Measurements from ENCODE around the gene NRP1. TPM values are rescaled to one million over a fixed set of nuclear protein-coding genes. Genes with fewer than 3 reads are reported as not detected.

NRP1 gene
- total RNA-seq, 4 donors from 2014 or later: 45.7 to 90.0 (median 57.7) TPM

GRCh38 chr10:33240258-33240657, 94.2 kb downstream of the NRP1 start:
- peak overlapping the region in 1 of 4 donors; percentile 5 for H3K27ac ChIP-seq
- H3K27me3 ChIP-seq: no peaks in the 10 kb centered on the region
- no peak overlapping the region for H3K4me3 ChIP-seq
- WGBS, 2 donors: 71 to 87% methylated on average over 2 of the region's 2 CpGs
- H3K36me3 ChIP-seq: no peaks in the 10 kb centered on the region
- no peaks in the 10 kb centered on the region for H3K9me3 ChIP-seq
- peaks cover 0 to 38% (median 7%) of the 10 kb centered on the region in 4 donors for H3K4me1 ChIP-seq
- no peak for DNase-seq (ENCODE audit: low spot score in 2 of 2)
- no peak for TF ChIP-seq CTCF (IDR thresholded peaks at IDR 0.05)
- TF ChIP-seq POLR2A (IDR thresholded peaks at IDR 0.05): no peak
- no peak for TF ChIP-seq EP300 (IDR thresholded peaks at IDR 0.05)

GRCh38 chr10:33239257-33239656, 95.2 kb downstream of the NRP1 start:
- Histone ChIP-seq H3K9me3 (no peaks in the 10 kb centered on the region), H3K27me3 (no peaks in the 10 kb centered on the region), H3K27ac (no peak overlapping the region), H3K4me3 (no peak overlapping the region), H3K4me1 (peaks cover 0 to 44% (median 3%) of the 10 kb centered on the region in 4 donors), H3K36me3 (no peaks in the 10 kb centered on the region)
- no peak for DNase-seq (ENCODE audit: low spot score in 2 of 2)
- 77 to 83% methylated on average over 2 of the region's 2 CpGs for WGBS, 2 donors
- no peak for TF ChIP-seq EP300 (IDR thresholded peaks at IDR 0.05)
- no peak for TF ChIP-seq POLR2A (IDR thresholded peaks at IDR 0.05)
- TF ChIP-seq CTCF (IDR thresholded peaks at IDR 0.05): no peak

GRCh38 chr10:33238643-33239042, 95.8 kb downstream of the NRP1 start:
- no peak for TF ChIP-seq EP300 (IDR thresholded peaks at IDR 0.05)
- TF ChIP-seq CTCF (IDR thresholded peaks at IDR 0.05): no peak
- no peak for TF ChIP-seq POLR2A (IDR thresholded peaks at IDR 0.05)
- Histone ChIP-seq H3K36me3 (no peaks in the 10 kb centered on the region), H3K9me3 (no peaks in the 10 kb centered on the region), H3K27ac (no peak overlapping the region), H3K4me3 (no peak overlapping the region), H3K4me1 (peaks cover 0 to 48% (median 3%) of the 10 kb centered on the region in 4 donors), H3K27me3 (no peaks in the 10 kb centered on the region)
- DNase-seq (ENCODE audit: low spot score in 2 of 2): no peak
- 89 to 92% methylated on average over 3 of the region's 3 CpGs for WGBS, 2 donors

GRCh38 chr10:33237736-33238624, 96.5 kb downstream of the NRP1 start:
- no peak overlapping the region for H3K27ac ChIP-seq
- no peak for TF ChIP-seq POLR2A (IDR thresholded peaks at IDR 0.05)
- TF ChIP-seq CTCF (IDR thresholded peaks at IDR 0.05): no peak
- TF ChIP-seq EP300 (IDR thresholded peaks at IDR 0.05): no peak
- DNase-seq (ENCODE audit: low spot score in 2 of 2): no peak
- H3K36me3 ChIP-seq: no peaks in the 10 kb centered on the region
- no peak overlapping the region for H3K4me3 ChIP-seq
- WGBS, 2 donors: 86 to 92% methylated on average over 8 of the region's 8 CpGs
- no peaks in the 10 kb centered on the region for H3K9me3 ChIP-seq
- no peaks in the 10 kb centered on the region for H3K27me3 ChIP-seq
- H3K4me1 ChIP-seq: peaks cover 0 to 48% (median 3%) of the 10 kb centered on the region in 4 donors

GRCh38 chr10:33236916-33237315, 97.6 kb downstream of the NRP1 start:
- Histone ChIP-seq H3K27me3 (no peaks in the 10 kb centered on the region), H3K27ac (no peak overlapping the region), H3K36me3 (no peaks in the 10 kb centered on the region), H3K4me1 (peaks cover 0 to 48% (median 3%) of the 10 kb centered on the region in 4 donors), H3K4me3 (no peak overlapping the region), H3K9me3 (no peaks in the 10 kb centered on the region)
- TF ChIP-seq EP300 (IDR thresholded peaks at IDR 0.05) (no peak), CTCF (IDR thresholded peaks at IDR 0.05) (no peak), POLR2A (IDR thresholded peaks at IDR 0.05) (no peak)
- DNase-seq (ENCODE audit: low spot score in 2 of 2): no peak
- WGBS, 2 donors: 91 to 92% methylated on average over 6 of the region's 6 CpGs
